ENCODE measurements around the gene DPYSL5.

DPYSL5 gene

GRCh38 chr2:26988058-26988860 is 140.3 kb downstream of the DPYSL5 start:
- no peak for DNase-seq (ENCODE audit: low read depth in 2 of 3, low spot score in 2 of 3)

- no peak for DNase-seq (ENCODE audit: low read depth in 2 of 3, low spot score in 2 of 3)
Measured at GRCh38 chr2:26989156-26989555, 141.2 kb downstream of the DPYSL5 start.

DNA sequence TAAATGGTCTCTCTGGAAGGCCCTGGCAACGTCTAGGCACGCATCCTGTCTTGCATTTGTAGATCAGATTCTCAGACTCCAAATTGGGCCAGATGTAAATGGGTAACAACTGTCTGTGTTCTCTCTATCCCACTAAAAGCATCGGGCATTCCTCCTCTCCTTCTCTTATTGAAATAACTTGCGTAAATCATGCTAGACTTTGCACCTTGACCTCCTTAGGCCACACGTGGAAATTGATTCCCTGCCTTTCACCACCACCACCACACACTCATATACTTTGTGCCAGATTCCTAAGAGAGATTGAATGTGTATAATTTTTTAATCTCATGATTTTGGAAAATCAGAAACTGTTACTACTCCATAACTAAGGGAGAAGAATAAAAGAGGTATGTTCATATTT is 143.8 kb downstream of the DPYSL5 start:
- DNase-seq (ENCODE audit: low read depth in 2 of 3, low spot score in 2 of 3) = no peak

DNA sequence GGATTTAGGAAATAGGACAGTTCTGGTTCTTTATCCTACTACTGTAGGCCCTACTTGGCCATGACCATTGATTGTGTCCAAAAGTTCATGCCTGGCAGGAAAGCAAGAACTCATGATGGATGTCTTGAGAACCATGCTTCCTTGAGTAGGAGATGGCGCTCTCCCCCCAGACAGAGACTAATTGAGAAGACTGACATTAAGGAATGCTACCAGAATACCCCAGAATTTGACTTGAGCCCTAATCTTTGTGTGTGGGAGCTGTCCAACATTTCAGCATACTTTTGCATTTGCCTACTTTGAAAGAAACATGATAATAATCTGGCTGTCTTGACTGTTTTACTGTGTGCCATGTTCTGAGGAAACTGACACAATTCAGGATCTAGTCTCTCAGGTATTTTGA is 145.8 kb downstream of the DPYSL5 start:
- no peak for DNase-seq (ENCODE audit: low read depth in 2 of 3, low spot score in 2 of 3)

GRCh38 chr2:26994983-26995382 is 147.1 kb downstream of the DPYSL5 start:
- DNase-seq (ENCODE audit: low read depth in 2 of 3, low spot score in 2 of 3) = no peak

DNA sequence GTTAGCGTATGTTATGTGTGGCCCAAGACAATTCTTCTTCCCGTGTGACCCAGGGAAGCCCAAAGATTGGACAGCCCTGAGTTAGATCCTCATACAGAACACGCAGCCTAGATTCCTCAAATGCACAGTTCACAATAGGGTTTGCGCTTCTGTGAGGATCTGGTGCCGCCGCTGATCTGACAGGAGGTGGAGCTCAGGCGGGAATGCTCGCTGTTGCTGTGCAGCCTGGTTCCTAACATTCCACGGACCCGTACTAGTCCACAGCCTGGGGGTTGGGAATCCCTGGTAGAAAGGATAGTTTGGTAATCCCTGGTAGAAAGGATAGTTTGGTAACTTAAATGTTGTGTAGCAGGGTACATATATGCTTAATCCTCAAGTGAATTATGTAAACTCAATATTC is 149.5 kb downstream of the DPYSL5 start:
- DNase-seq (ENCODE audit: low read depth in 2 of 3, low spot score in 2 of 3) = no peak

DNA sequence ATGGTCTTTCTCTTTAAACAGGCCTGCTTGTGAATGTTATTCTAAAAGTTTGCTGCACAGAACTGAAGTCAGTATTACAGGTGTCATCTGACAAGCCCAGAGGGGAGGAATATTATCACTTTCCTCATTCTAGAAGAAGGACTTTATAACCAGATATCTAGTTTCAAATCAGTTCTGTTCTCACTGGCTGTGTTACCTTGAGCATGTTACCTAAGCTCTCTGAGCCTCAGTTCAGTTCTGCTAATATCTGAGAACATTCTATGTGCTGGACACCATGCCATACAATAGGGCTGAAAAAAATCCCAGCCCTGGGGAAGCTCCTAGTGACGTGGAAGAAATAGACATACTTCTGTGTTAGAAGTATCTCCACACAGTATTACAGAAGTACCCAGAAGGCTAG is 150.4 kb downstream of the DPYSL5 start:
- DNase-seq (ENCODE audit: low read depth in 2 of 3, low spot score in 2 of 3) = no peak

Data from activated CD8-positive, alpha-beta memory T cell treated with anti-CD3 and anti-CD28 coated beads for 48 hours (primary cell).